AG09319 (cell line): ENCODE results near the gene DIABLO.

Experiments used
- DNase-seq: peaks from one replicate; pipeline ENCODE4 v3.0.0-alpha.2; 2010; ENCODE audit warnings: low read depth; ENCODE audit errors: extremely low read depth
- CTCF ChIP-seq: IDR thresholded peaks from 2 replicates; pipeline ENCODE4 v1.5.1; 2011; ENCODE audit warnings: low read depth, mild to moderate bottlenecking, inconsistent platforms, low read length, moderate library complexity

The DIABLO gene

GRCh38 chr12:122202017-122202416 is 23.8 kb downstream of the DIABLO start:
- no peak for DNase-seq

GRCh38 chr12:122201381-122201780 is 24.5 kb downstream of the DIABLO start:
- DNase-seq = no peak
- no peak for TF ChIP-seq CTCF

More at GRCh38 chr12:122202017-122202416, 23.8 kb downstream of the DIABLO start:
- no peak for TF ChIP-seq CTCF

GRCh38 chr12:122200541-122201175 is 25.2 kb downstream of the DIABLO start:
- DNase-seq = no peak
- TF ChIP-seq CTCF = no peak

- no peak for TF ChIP-seq CTCF
- DNase-seq = no peak
Measured at GRCh38 chr12:122199484-122200355, 26.1 kb downstream of the DIABLO start.

GRCh38 chr12:122197612-122197966 is 28.3 kb downstream of the DIABLO start:
- DNase-seq = no peak
- no peak for TF ChIP-seq CTCF

GRCh38 chr12:122195405-122195804 is 30.4 kb downstream of the DIABLO start:
- no peak for TF ChIP-seq CTCF
- DNase-seq = no peak

GRCh38 chr12:122194804-122195203 is 31.0 kb downstream of the DIABLO start:
- TF ChIP-seq CTCF = no peak
- no peak for DNase-seq
